Nephron progenitor cell (in vitro differentiated cells): ENCODE data around the gene FBXO5.

Experiments used
- DNase-seq: peaks from one replicate; pipeline ENCODE4 v3.0.0; 2021
- H3K27ac Mint-ChIP-seq: 2 replicates; pipeline ENCODE4 v1.8.0; 2021; ENCODE audit warnings: mild to moderate bottlenecking, moderate library complexity, mixed read lengths
- H3K27me3 Mint-ChIP-seq: 2 replicates; pipeline ENCODE4 v1.8.0; 2021; ENCODE audit warnings: mild to moderate bottlenecking, low read depth, mixed read lengths; ENCODE audit not compliant: poor library complexity
- H3K36me3 Mint-ChIP-seq: 2 replicates; pipeline ENCODE4 v1.8.0; 2021; ENCODE audit warnings: low read depth, mixed read lengths
- H3K4me1 Mint-ChIP-seq: 2 replicates; pipeline ENCODE4 v1.8.0; 2021; ENCODE audit warnings: mixed read lengths
- H3K4me3 Mint-ChIP-seq: 2 replicates; pipeline ENCODE4 v1.8.0; 2021; ENCODE audit warnings: mild to moderate bottlenecking, moderate library complexity, mixed read lengths
- H3K9me3 Mint-ChIP-seq: 2 replicates; pipeline ENCODE4 v1.8.0; 2021; ENCODE audit warnings: mild to moderate bottlenecking, moderate library complexity, mixed read lengths
- TF ChIP-seq, protein P1 (sequence below): fragments of 200-600 bp; sonication (generic); IDR thresholded peaks from 2 replicates; pipeline ENCODE4 v1.5.0; 2021; ENCODE audit warnings: antibody characterized with exemption

The FBXO5 gene

DNA sequence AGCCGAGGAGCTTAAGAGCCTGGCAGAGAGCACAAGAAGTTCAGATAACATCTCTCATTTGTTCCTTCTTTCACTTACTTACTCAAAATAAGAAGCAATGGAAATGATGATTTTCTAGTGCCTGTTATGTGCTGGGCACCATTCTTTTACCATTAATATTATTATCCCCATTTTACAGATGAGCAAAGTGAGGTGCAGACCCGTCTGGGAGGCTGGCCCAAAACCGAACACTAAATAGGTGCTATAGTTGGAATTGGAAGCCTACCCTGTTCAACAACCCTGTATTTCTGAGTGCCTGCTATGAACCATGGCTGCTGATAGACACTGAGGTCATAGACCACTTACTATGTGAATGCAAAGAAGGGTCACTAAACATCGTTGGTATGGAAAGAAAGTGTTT, 44.6 kb upstream of the FBXO5 start:
- no peak overlapping the region for H3K4me3 Mint-ChIP-seq
- TF ChIP-seq, protein P1, sequence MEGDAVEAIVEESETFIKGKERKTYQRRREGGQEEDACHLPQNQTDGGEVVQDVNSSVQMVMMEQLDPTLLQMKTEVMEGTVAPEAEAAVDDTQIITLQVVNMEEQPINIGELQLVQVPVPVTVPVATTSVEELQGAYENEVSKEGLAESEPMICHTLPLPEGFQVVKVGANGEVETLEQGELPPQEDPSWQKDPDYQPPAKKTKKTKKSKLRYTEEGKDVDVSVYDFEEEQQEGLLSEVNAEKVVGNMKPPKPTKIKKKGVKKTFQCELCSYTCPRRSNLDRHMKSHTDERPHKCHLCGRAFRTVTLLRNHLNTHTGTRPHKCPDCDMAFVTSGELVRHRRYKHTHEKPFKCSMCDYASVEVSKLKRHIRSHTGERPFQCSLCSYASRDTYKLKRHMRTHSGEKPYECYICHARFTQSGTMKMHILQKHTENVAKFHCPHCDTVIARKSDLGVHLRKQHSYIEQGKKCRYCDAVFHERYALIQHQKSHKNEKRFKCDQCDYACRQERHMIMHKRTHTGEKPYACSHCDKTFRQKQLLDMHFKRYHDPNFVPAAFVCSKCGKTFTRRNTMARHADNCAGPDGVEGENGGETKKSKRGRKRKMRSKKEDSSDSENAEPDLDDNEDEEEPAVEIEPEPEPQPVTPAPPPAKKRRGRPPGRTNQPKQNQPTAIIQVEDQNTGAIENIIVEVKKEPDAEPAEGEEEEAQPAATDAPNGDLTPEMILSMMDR, result no peak
- no peak for DNase-seq
- peaks cover 25% of the 10 kb centered on the region for H3K4me1 Mint-ChIP-seq
- no peaks in the 10 kb centered on the region for H3K36me3 Mint-ChIP-seq
- no peak overlapping the region for H3K27ac Mint-ChIP-seq
- H3K27me3 Mint-ChIP-seq, result no peaks in the 10 kb centered on the region
- H3K9me3 Mint-ChIP-seq, result no peaks in the 10 kb centered on the region

DNA sequence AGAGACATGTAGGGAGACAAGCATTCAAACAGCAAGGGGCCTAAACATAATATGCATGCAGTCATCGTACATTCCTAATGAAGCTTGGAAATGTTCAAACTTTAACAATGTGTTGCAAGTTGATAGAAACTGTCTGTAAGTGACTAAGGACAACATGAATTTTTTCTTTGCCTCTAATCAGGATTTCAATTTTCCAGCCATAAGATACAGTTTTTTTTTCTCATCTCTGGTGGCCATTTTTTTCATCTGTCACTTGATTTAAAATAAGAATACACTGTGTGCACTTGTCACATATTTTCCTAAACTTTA, 41.8 kb upstream of the FBXO5 start:
- no peaks in the 10 kb centered on the region for H3K36me3 Mint-ChIP-seq
- peaks cover 8% of the 10 kb centered on the region for H3K4me1 Mint-ChIP-seq
- peaks cover under 1% of the 10 kb centered on the region for H3K9me3 Mint-ChIP-seq
- DNase-seq, result no peak
- no peaks in the 10 kb centered on the region for H3K27me3 Mint-ChIP-seq
- TF ChIP-seq, protein P1, result no peak
- H3K4me3 Mint-ChIP-seq, result no peak overlapping the region
- H3K27ac Mint-ChIP-seq, result no peak overlapping the region

DNA sequence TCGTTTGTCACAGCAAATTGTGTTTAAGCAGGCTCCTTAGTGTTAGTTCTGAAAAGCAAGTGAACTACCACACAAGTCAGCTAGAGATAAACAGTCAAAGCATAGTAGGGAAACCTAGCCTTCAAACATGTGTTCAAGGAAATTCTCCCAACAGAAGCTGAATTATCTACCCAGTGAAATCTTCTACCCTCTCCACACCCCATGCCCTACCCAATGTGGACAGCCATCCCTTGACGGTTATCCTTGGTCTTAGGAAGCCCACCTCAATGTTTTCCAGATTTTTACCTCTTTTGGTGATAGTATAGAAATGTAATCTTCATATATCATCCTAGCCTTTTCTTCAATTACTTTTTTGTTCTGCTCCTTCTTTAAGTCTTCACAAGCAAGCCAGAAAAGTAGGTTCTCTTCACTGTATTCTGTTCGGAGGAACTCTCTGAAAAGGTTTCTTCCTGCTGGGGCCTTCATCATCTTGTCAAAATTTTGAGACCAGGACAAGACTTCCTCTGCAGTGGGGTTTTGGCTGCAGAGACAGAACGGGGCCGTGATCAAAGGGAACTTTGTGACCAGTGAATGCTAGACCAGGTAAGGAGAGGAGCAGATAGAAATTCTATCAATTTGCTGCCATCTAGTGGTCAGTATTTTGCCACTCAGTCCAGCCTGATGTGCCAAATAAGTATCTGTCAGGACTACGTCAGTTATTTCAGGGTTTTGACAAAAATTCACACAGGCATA, 41.3 kb upstream of the FBXO5 start:
- Mint-ChIP-seq H3K36me3 (no peaks in the 10 kb centered on the region), H3K27ac (no peak overlapping the region), H3K9me3 (peaks cover 5% of the 10 kb centered on the region), H3K4me1 (peaks cover 8% of the 10 kb centered on the region), H3K27me3 (no peaks in the 10 kb centered on the region), H3K4me3 (no peak overlapping the region)
- TF ChIP-seq, protein P1, result peak; percentile 69
- DNase-seq, result peak; percentile 43

DNA sequence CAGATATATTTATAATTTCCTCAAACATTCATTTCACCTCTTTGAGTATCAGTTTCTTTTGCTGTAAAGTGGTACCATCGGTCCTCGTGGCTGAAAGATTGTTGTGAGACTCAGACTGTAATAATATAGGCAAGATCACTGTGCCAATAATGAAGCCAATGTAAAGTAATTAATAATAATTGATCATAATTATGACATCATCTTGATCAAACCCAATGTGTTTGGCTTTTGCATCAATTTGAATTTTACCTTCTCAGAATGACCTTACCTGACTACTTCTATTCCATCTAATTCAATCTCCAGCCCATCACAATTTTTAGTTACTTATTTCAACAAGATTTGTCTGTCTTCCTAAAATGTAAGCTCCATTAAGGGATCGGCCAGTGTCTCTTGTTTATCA, 35.5 kb upstream of the FBXO5 start:
- TF ChIP-seq, protein P1, result no peak
- H3K36me3 Mint-ChIP-seq, result no peaks in the 10 kb centered on the region
- no peaks in the 10 kb centered on the region for H3K27me3 Mint-ChIP-seq
- no peaks in the 10 kb centered on the region for H3K4me1 Mint-ChIP-seq
- DNase-seq, result no peak
- no peak overlapping the region for H3K4me3 Mint-ChIP-seq
- no peak overlapping the region for H3K27ac Mint-ChIP-seq
- H3K9me3 Mint-ChIP-seq, result peaks cover 5% of the 10 kb centered on the region

DNA sequence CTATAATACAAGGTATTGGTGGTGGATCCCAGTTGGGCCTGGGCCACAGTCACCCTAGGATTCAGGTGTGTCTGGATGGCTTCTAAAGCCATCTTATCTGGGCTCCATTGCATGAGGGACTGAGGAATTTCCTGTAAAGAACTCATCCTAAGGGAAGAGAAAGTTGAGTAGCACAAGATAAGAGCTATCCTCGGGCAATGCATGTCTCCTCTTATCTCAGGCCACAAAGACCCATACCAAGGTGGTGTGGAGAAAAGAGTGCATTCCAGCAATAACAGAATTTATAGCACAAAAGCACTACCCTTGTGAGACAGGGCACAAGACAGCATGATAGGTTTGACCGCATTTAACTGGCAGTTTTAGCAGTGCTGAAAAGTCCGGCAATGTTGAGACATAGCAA, 34.0 kb upstream of the FBXO5 start:
- Mint-ChIP-seq H3K9me3 (peaks cover 5% of the 10 kb centered on the region), H3K27me3 (no peaks in the 10 kb centered on the region), H3K4me3 (no peak overlapping the region), H3K4me1 (no peaks in the 10 kb centered on the region), H3K36me3 (no peaks in the 10 kb centered on the region), H3K27ac (no peak overlapping the region)
- DNase-seq, result no peak
- TF ChIP-seq, protein P1, result no peak

DNA sequence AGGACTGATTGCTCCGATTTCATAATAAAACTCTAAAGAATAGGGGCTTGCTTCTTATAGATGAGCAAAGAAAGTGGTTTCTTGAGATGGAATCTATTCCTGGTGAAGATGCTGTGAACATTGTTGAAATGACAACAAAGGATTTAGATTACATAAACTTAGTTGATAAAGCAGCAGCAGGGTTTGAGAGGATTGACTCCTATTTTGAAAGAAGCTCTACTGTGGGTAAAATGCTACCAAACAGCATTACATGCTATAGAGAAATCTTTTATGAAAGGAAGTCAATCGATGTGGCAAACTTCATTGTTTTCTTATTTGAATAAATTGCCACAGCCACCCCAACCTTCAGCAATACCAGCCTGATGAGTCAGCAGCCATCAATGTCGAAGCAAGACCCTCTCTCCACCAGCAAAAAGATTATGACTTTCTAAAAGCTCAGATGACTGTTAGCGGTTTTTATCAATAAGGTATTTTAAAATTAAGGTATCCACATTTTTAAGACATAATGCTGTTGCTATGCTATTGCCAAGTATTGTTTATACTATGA, 32.3 kb upstream of the FBXO5 start:
- Mint-ChIP-seq H3K36me3 (no peaks in the 10 kb centered on the region), H3K4me3 (no peak overlapping the region), H3K27ac (no peak overlapping the region), H3K4me1 (no peaks in the 10 kb centered on the region), H3K27me3 (no peaks in the 10 kb centered on the region), H3K9me3 (peaks cover 5% of the 10 kb centered on the region)
- TF ChIP-seq, protein P1, result no peak
- no peak for DNase-seq
